GM18951 (cell line): ENCODE results near the gene IL17RA.
"Not testable (repeated sequence)": the region's sequence is repeated elsewhere in the genome, so short reads cannot be mapped to it uniquely, and the experiment has no call there.

ENCODE experiments used
- POLR2A ChIP-seq: IDR thresholded peaks from 4 replicates; pipeline ENCODE4 v1.6.1; 2011; ENCODE audit warnings: mild to moderate bottlenecking; ENCODE audit not compliant: insufficient read length, insufficient read depth; ENCODE audit errors: extremely low read depth
- in situ Hi-C: fragments of 300-500 bp; cut with MboI; formaldehyde crosslinking; loops from one replicate; pipeline ENCODE4 v1.12.0; 2022; ENCODE audit warnings: low sequenced_read_pairs, mixed read lengths, inconsistent platforms; ENCODE audit not compliant: unreplicated experiment

Gene IL17RA

DNA sequence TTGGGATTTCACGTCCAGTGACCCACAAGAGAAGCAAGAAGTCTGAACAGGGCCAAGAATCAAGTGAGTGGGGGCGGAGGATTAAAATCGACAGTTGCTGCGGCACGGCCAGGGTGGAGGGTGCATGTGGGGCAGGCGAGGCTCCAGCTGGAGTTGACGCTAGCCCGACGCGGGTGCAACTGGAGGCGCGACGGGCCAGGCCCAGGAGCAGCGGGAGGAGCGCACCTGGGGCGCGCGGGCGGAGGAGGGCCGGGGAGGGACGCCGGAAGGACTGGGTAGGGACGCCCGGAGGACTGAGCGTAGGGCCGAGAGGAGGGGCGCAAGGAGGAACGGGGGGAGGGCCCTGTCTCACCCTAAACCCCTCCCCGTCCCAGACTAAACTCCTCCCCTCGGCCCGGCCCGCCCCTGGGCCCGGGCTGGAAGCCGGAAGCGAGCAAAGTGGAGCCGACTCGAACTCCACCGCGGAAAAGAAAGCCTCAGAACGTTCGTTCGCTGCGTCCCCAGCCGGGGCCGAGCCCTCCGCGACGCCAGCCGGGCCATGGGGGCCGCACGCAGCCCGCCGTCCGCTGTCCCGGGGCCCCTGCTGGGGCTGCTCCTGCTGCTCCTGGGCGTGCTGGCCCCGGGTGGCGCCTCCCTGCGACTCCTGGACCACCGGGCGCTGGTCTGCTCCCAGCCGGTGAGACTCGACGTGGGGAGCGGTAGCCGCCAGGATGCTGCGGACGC lies at the start of gene IL17RA:
Gene IL17RA (plus strand): TSS at position 447 of the 723 bp plus-strand sequence. CDS start 92 bp downstream, at position 539.
- in situ Hi-C loops: no loop called here

DNA sequence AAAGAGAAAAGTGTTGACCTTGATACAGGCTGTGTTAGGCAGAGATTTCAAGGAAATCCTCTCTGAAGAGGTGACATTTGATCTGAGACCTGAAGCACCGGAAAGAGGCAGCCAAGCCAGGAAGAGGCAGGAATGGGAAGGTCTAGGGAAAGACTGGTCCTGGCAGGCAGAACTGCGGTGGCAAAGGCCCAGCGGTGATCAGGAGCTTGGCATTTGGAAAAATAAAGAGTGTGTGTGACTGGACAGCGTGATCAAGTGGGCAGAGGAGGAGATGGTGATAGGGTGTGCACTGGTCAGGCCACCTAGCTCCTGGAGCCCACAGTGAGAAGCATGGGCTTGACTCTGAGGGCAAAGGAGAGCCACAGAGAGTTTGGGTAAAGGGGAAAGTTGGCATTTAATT lies 49.6 kb upstream of the IL17RA start:
- in situ Hi-C loops: no loop called here
- no peak for TF ChIP-seq POLR2A

More for the DNA sequence above, at the start of gene IL17RA:
- TF ChIP-seq POLR2A: peak; percentile 87

- in situ Hi-C loops: not testable (repeated sequence)
These were observed 48.6 kb upstream of the IL17RA start for GRCh38 chr22:17035976-17036841.

DNA sequence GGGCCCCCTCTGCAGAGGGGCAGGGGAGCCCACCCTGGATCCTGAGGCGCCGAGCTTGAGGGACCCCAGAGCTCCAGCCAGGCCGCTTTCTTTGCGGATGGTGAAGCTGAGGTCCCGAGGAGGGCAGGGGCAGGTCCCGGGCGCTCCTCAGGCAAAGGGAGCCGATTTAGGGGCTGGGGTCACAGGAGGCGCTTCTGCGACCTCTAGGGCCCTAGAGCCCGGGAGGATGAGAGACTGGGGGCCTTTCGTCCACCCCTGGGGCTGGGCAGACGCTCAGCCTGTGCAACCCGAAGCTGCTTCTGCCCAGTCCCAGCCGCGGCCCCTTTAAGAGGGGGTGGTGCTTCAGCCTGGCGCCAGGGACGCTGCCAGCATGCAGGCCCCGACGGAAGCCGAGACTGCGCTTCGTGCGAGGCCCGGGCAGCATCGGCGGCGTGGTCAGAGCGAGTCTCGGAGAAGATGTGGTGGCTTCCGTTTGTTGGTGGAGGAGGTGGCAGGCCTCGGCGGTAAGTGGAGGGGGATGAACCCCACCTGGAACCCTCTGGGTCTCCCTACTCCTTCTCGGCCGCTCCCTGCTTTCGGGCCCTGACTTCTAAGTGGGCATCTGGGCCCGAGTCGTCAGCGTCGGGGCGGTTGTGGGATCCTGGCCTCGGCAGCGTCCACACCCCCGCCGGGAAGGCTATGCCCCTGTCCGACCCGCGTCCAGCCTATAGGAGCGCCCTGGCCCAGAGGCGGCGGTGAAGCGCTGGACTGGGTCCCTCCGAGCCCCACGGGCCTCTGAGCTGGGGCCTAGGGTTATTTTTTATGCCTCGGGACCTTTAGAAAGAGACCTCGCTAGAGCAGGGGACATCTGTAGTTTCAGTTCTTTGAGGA lies 47.7 kb upstream of the IL17RA start:
- in situ Hi-C loops: not testable (repeated sequence)

GRCh38 chr22:17043521-17043920 lies 41.3 kb upstream of the IL17RA start:
- TF ChIP-seq POLR2A: no peak
- in situ Hi-C loops: no loop called here

- no peak for TF ChIP-seq POLR2A
- in situ Hi-C loops: no loop called here
These were observed 38.0 kb upstream of the IL17RA start for GRCh38 chr22:17046566-17047348.

DNA sequence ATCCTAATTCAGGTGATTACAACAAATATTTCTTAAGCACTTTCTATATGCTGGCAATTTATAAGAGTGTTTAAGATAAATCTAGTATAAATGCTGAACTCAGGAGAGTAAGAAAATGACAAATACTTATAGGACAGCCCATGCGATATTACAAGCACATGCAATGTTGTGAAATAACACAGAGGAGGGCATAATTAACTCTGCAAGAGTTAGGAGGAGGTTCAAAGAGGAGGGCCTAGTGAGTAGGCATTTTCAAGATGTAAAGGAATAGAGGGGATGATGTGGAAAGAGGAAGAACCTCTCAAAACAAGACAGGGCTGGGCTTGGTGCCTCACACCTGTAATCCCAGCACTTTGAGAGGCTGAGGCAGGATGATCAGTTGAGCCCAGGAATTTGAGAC lies 37.1 kb upstream of the IL17RA start:
- no peak for TF ChIP-seq POLR2A
- in situ Hi-C loops: no loop called here

GRCh38 chr22:17056058-17056457 lies 28.7 kb upstream of the IL17RA start:
- TF ChIP-seq POLR2A: no peak
- in situ Hi-C loops: loop anchor here (10.0 kb wide), 1 partner anchor 131 kb away; no protein-coding TSS in a partner anchor

GRCh38 chr22:17056807-17057206 lies 28.0 kb upstream of the IL17RA start:
- in situ Hi-C loops: loop anchor here (10.0 kb wide), 1 partner anchor 132 kb away; no protein-coding TSS in a partner anchor

DNA sequence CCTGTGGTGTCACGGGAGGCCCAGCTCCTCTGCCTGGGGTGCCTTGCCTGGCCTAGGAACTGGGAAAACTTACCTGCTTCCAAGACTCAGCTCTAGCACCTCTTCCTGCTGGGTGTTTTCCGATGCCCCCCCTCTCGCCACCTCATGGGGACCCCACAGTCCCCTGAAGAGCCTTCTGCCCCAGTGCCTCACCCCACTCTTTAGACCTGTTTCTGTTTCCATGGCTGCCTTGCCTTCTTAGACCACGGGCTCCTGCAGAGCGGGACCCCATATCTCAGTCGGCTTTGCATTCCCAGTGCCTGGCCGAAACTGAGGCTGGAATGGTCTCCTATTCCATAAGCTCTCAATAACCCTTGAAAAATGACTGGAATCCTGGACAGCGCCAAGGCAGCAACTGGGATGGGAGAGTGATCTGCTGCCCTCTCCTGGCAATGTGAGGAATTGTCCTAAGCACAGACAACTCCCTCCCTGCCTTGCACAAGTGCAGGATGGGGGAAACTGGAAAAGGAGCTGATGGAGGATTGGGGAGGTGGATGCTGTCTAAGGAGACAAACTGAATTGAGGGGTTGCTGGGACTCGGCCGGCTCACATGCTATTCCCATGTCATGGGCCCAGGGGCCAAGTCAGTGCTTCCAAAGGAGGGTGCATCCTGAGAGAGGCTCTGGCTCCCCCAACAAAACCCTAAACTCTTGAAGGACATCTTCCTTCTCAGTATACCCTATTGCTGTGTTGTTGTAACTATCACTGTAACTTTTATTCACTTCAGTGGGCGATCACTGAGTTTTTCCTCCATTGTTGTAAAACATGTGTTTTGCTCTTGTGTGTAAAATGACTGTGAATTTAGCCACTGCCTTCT lies 26.6 kb upstream of the IL17RA start:
- in situ Hi-C loops: loop anchor here (10.0 kb wide), 1 partner anchor 133 kb away; no protein-coding TSS in a partner anchor
- TF ChIP-seq POLR2A: no peak

More at GRCh38 chr22:17056807-17057206, 28.0 kb upstream of the IL17RA start:
- no peak for TF ChIP-seq POLR2A

DNA sequence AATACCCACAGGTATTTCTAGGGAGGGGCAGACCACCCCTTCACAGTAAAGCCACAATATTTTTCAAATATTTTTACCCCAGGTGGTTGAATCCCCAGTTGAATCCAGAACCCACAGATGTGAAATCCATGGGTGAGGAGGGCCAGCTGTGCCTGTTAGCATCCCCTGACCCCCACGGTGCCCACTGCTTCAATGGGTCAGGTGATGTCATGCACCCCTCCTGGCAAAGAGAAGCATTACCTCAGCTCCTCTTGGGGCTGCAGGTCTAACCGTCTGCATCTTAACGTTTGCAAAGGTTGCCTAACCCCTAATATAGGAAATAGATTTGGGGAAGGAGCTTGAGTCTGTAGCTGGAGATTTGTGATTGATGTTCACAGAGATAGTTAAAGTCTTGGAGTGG lies 24.7 kb upstream of the IL17RA start:
- in situ Hi-C loops: no loop called here
- TF ChIP-seq POLR2A: no peak

GRCh38 chr22:17063411-17064106 lies 21.2 kb upstream of the IL17RA start:
- in situ Hi-C loops: no loop called here
- TF ChIP-seq POLR2A: no peak
